ENCODE measurements around the gene SOX13.

DNA sequence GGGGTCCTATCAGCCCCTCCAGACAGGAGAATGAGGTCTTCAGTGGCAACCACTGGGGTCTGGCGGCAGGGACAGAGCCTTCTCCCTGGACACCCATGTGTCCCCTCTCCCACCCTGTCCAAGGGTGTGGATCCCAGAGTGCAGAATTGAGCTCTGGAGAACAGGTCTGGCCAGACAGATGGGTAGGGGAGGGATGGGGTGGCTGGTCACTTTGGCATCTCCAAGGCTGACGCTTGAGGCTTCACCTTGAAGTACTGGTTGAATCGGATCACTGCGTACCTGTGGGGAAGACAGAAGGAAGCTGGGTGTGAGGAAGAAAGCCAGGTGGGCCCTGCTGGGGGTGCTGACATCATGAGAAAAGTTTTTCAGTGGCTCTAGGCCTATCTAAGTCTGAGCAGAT, 59.1 kb downstream of the SOX13 start:
- TF ChIP-seq, protein P1, sequence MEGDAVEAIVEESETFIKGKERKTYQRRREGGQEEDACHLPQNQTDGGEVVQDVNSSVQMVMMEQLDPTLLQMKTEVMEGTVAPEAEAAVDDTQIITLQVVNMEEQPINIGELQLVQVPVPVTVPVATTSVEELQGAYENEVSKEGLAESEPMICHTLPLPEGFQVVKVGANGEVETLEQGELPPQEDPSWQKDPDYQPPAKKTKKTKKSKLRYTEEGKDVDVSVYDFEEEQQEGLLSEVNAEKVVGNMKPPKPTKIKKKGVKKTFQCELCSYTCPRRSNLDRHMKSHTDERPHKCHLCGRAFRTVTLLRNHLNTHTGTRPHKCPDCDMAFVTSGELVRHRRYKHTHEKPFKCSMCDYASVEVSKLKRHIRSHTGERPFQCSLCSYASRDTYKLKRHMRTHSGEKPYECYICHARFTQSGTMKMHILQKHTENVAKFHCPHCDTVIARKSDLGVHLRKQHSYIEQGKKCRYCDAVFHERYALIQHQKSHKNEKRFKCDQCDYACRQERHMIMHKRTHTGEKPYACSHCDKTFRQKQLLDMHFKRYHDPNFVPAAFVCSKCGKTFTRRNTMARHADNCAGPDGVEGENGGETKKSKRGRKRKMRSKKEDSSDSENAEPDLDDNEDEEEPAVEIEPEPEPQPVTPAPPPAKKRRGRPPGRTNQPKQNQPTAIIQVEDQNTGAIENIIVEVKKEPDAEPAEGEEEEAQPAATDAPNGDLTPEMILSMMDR (conservative IDR thresholded peaks at IDR 0.05; ENCODE audit: low read depth, low read length) = no peak
- TF ChIP-seq POLR2A (IDR thresholded peaks at IDR 0.05; ENCODE audit: low read depth, low read length) (no peak), FOS (IDR thresholded peaks at IDR 0.05; ENCODE audit: low read depth, low read length) (no peak)
